Pancreas (tissue), 10 donors: ENCODE measurements around the gene SLC22A7. TPM values are rescaled to one million over a fixed set of nuclear protein-coding genes. Genes with fewer than 3 reads are reported as not detected.

Experiments
- ATAC-seq, 4 donors: fragments of 200-7000 bp; cut with Tn5 transposase; one replicate each; pipeline versions ENCODE4 v1.8.0 to v1.9.1; 2020; ENCODE audit warnings: mild to moderate bottlenecking in 4 of 4, moderate library complexity in 4 of 4
- DNase-seq, 6 donors: peaks; one replicate each; pipeline ENCODE4 v3.0.0-alpha.2; 2020
- FAIRE-seq: peaks from 2 replicates; lab custom pipeline; 2012; peaks lifted over from hg19 to GRCh38; lab: Jason Lieb, UNC
- H3K27ac ChIP-seq, 4 donors: fragments of 200-600 bp; sonication (generic); 1 replicate in 3 of 4; 2 replicates in 1 of 4; pipeline versions ENCODE4 v1.5.0 to v1.8.0; 2020
- H3K27me3 ChIP-seq, 4 donors: fragments of 200-600 bp; one replicate each; pipeline ENCODE4 v1.8.0; 2021
- H3K36me3 ChIP-seq, 3 donors: fragments of 200-600 bp; sonication (generic) in 1 of 3; one replicate each; pipeline versions ENCODE4 v1.5.0 to v1.8.0; 2020 to 2021
- H3K4me1 ChIP-seq, 3 donors: fragments of 200-600 bp; one replicate each; pipeline ENCODE4 v1.8.0; 2021
- H3K4me3 ChIP-seq, 4 donors: fragments of 200-600 bp; sonication (generic) in 2 of 4; one replicate each; pipeline versions ENCODE4 v1.5.0 to v1.8.0; 2020 to 2021
- H3K9me3 ChIP-seq, 4 donors: fragments of 200-600 bp; one replicate each; pipeline ENCODE4 v1.8.0; 2021
- WGBS, 2 donors: extraction: QIAGEN DNeasy Blood & Tissue Kit; methylation state at CpG; one replicate each; pipeline ENCODE4 v1.1.7; 2013; 5-methylcytosine and 5-hydroxymethylcytosine counted together
- intact Hi-C, 3 donors: fragments of 100-400 bp; cut with DNase I; formaldehyde crosslinking; loops; one replicate each; pipeline versions ENCODE4 v1.11.1 to v1.14.2; 2022
- polyA plus RNA-seq, 2 donors: library from polyadenylated mRNA; stranded (reverse); fragments of 200-250 nt; gene quantifications; one replicate each; pipeline ENCODE4 v1.2.3, GENCODE V29; 2013
- total RNA-seq, 6 donors: library from RNA; stranded (reverse); fragmentation: NEBNext Ultra II Directional in 4 of 6; extraction: Animal tissue kit (Norgen Biotek cat#: 25700) in 4 of 6; gene quantifications; one replicate each; pipeline versions ENCODE4 v1.2.1 to v1.2.4, GENCODE V29; 2021 to 2023
- TF ChIP-seq, protein P1 (sequence below), 4 donors: fragments of 200-600 bp; sonication (generic) in 3 of 4; IDR thresholded peaks; one replicate each; pipeline versions ENCODE4 v1.5.0 to v1.8.0; 2021; ENCODE audit warnings: antibody characterized with exemption in 4 of 4
- donor health status: healthy with polysubstance abuse.
- donor health status: DM: no; HTN: no; CAD: no; lungs with moderate emphysema.
- donor health status: DM: no; HTN: no; CAD: no.
- donor health status: control.
- donor health status: control.
- donor health status: Bipolar disorder and iron deficiency.
- donor health status: DM: yes; HTN: yes; CAD: no.
- donor health status: DM: no; HTN: no; CAD: no.
- donor health status: DM: no; HTN: no; CAD: no.
- donor health status: DM: yes; HTN: yes; CAD: no.

Gene SLC22A7
- total and polyA plus RNA-seq, 8 donors, result 0.16 TPM; not detected in 7

DNA sequence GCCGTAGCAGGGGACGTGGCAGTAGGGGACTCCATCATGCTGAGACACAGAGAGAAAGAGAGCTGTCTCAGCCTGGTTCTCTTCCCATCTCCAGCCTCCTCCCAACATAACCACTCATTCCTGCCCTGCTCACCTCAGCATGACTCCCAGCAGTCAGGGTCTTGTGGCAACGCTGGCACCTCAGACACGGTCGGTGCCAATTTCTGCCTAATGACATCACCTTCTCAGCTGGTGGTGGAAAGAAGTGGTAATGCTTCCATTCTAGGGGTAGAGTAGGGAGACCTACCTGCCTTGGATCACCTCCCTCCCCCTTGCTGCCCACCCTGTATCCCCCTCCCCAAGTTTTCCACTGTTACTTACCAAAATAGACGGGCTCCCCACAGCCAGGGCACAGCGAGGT, 8.0 kb downstream of the SLC22A7 start:
- Histone ChIP-seq H3K4me3 (no peak overlapping the region), H3K27ac (no peak overlapping the region), H3K27me3 (no peaks in the 10 kb centered on the region), H3K9me3 (no peaks in the 10 kb centered on the region), H3K36me3 (no peaks in the 10 kb centered on the region), H3K4me1 (peaks cover 0 to 5% (median 0%) of the 10 kb centered on the region in 3 donors)
- FAIRE-seq, result no peak
- no peak for ATAC-seq
- no peak for DNase-seq
- intact Hi-C loops, result no loop called here
- WGBS, 2 donors, result 91% methylated on average over 7 of the region's 7 CpGs
- TF ChIP-seq, protein P1, sequence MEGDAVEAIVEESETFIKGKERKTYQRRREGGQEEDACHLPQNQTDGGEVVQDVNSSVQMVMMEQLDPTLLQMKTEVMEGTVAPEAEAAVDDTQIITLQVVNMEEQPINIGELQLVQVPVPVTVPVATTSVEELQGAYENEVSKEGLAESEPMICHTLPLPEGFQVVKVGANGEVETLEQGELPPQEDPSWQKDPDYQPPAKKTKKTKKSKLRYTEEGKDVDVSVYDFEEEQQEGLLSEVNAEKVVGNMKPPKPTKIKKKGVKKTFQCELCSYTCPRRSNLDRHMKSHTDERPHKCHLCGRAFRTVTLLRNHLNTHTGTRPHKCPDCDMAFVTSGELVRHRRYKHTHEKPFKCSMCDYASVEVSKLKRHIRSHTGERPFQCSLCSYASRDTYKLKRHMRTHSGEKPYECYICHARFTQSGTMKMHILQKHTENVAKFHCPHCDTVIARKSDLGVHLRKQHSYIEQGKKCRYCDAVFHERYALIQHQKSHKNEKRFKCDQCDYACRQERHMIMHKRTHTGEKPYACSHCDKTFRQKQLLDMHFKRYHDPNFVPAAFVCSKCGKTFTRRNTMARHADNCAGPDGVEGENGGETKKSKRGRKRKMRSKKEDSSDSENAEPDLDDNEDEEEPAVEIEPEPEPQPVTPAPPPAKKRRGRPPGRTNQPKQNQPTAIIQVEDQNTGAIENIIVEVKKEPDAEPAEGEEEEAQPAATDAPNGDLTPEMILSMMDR (IDR thresholded peaks at IDR 0.05), result no peak

DNA sequence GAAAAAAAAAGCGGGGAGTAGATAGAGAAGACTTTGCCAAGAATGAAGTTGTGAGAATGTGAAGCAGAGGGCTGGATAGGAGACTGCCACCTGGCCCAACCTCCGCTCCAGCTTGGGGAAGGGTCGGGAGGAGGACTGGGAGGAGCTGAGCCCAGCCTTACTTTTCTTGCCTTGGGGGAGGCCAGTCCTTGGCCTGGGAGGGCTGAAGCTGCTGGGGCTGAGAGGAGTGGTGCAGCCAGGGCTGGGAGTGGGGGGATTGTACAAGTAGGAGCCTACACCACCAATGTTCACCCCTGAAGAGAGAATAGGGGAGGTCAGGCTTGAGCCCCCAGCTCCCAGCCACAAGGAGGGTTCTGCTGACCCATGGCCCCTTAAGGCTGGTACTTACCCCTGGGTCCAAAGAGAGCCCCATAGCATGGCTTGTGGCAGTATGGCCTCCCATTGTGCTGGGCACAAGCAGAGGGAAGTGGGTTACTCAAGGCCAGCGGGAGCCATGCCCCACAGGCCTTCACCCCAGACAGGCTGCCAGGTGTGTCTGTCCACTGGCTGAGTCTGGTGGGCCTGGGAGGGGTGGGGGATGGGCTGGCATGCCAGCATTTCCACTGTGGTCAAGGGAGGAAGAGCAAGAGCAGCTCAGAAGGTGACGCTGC, 9.5 kb downstream of the SLC22A7 start:
- no peak overlapping the region for H3K27ac ChIP-seq
- no peaks in the 10 kb centered on the region for H3K9me3 ChIP-seq
- peaks cover 0 to 5% (median 0%) of the 10 kb centered on the region in 3 donors for H3K4me1 ChIP-seq
- no peaks in the 10 kb centered on the region for H3K27me3 ChIP-seq
- no peak for DNase-seq
- 85 to 88% methylated on average over 5 of the region's 5 CpGs for WGBS, 2 donors
- TF ChIP-seq, protein P1 (IDR thresholded peaks at IDR 0.05), result no peak
- FAIRE-seq, result no peak
- ATAC-seq, result peak in 1 of 4 donors; percentile 14
- H3K4me3 ChIP-seq, result no peak overlapping the region
- H3K36me3 ChIP-seq, result no peaks in the 10 kb centered on the region
- intact Hi-C loops, result no loop called here

DNA sequence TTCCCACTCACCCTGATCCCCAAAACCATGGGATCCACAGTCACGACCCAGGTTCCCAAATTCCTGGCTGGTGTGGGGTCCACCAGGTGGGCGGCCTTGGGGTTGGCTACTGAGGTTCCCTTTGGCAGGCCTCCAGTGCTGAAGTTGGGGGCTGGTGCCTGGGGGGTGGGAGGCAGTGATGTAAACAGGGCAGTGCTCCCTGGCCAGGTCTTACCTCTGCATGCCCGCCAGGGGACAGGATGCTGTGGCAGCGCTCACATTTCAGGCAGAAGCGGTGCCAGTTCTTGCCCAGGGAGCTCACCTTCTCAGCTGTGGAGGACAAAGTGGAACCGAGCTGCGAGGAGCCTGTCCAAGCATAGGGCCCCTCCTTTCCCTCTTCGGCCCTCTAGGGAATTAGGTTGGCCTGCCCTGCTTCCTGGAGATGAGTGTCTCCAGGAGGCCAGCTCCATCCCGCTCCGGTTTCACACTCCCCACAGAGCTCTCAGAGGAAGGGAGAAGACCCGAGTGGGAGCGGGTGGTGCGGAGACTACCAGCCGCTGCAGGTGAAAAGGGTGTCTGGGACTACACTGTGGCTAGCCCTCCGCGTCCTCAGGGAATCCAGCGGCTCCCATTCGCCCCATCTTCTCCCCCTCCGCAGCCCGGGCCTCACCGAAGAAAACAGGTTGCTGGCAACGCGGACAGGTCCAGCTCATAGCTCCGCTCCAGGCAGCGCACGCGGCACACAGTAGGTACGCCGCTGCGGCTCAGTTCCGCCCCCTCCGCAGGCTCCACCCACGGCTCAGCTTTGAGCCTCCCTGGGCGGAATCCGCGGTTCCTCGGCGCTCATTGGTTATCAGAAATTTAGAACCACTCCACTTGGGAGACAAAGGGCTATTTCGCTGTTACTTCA, 10.3 kb downstream of the SLC22A7 start, which contains the start of gene CRIP3:
Gene CRIP3, minus strand, starts transcription at position 726 of the 889 bp plus-strand sequence. Its CDS starts 34 bp downstream, at position 692.
- no peaks in the 10 kb centered on the region for H3K9me3 ChIP-seq
- no peaks in the 10 kb centered on the region for H3K27me3 ChIP-seq
- ATAC-seq, result peak; percentile 84 to 90 (median 87)
- DNase-seq, result peak in 5 of 6 donors; percentile 23 to 75 (median 50)
- no peaks in the 10 kb centered on the region for H3K36me3 ChIP-seq
- no peak for FAIRE-seq
- TF ChIP-seq, protein P1 (IDR thresholded peaks at IDR 0.05), result peak; percentile 13 to 29 (median 22)
- 8 to 10% methylated on average over 36 to 39 of the region's 39 CpGs for WGBS, 2 donors
- peak within 1 kb of the TSS in 2 of 4 donors; percentile 36 to 52 for H3K27ac ChIP-seq
- peaks cover 0 to 5% (median 0%) of the 10 kb centered on the region in 3 donors for H3K4me1 ChIP-seq
- peak within 1 kb of the TSS in 3 of 4 donors; percentile 28 to 48 (median 33) for H3K4me3 ChIP-seq
- intact Hi-C loops, result no loop called here

DNA sequence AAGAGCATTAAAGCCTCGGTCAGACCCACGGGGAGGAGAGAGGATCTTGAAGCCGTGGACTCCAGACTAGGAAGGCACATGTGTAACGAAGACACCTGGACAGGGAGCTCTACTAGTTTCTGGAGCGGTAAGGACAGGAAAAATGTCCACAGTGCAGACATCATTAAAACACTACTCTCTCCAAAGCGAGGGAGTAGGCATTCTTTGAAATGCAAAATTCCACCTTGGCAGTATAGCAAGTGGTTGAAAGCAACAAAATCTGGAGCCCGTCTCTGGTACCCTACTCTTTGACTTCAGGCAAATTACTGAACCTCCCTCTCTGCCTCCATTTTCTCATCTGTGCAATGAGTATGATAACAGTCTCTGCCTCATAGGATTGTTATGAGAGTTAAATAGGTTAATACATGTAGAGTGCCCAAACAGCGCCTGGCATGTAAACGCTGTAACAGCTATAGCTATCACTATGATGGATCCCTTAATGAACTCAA, 11.0 kb downstream of the SLC22A7 start:
- Histone ChIP-seq H3K27ac (peak overlapping the region in 2 of 4 donors; percentile 36 to 52), H3K27me3 (no peaks in the 10 kb centered on the region), H3K9me3 (no peaks in the 10 kb centered on the region), H3K4me1 (peaks cover 0 to 5% (median 0%) of the 10 kb centered on the region in 3 donors), H3K36me3 (no peaks in the 10 kb centered on the region), H3K4me3 (peak overlapping the region in 2 of 4 donors; percentile 33 to 48)
- TF ChIP-seq, protein P1 (IDR thresholded peaks at IDR 0.05), result no peak
- ATAC-seq (peak in 3 of 4 donors; percentile 3 to 20 (median 13)), DNase-seq (no peak), FAIRE-seq (no peak)
- intact Hi-C loops, result no loop called here
- WGBS, 2 donors, result 33 to 36% methylated on average over 9 of the region's 9 CpGs
